GM06990 (cell line): ENCODE results near the gene CRYL1.

Experiments
- DNase-seq: peaks from one replicate; pipeline ENCODE4 v3.0.0-alpha.2; 2011; ENCODE audit not compliant: insufficient read length; ENCODE audit errors: extremely low read depth
- H3K27me3 ChIP-seq: replicated peaks from 2 replicates; pipeline ENCODE4 v1.6.0; 2011; ENCODE audit warnings: low read length; ENCODE audit not compliant: control insufficient read depth, insufficient read depth
- H3K36me3 ChIP-seq: 2 replicates; pipeline ENCODE4 v1.5.1; 2011; ENCODE audit warnings: low read length; ENCODE audit not compliant: control insufficient read depth, insufficient read depth
- H3K4me3 ChIP-seq: replicated peaks from 2 replicates; pipeline ENCODE4 v1.5.1; 2011; ENCODE audit warnings: low read depth, mild to moderate bottlenecking, control low read depth, low read length
- TF ChIP-seq, protein P1 (sequence below): IDR thresholded peaks from 2 replicates; pipeline ENCODE4 v1.5.1; 2011; ENCODE audit warnings: low read length, control low read depth, mild to moderate bottlenecking, inconsistent platforms; ENCODE audit not compliant: insufficient read depth, poor library complexity, severe bottlenecking

CRYL1 gene

DNA sequence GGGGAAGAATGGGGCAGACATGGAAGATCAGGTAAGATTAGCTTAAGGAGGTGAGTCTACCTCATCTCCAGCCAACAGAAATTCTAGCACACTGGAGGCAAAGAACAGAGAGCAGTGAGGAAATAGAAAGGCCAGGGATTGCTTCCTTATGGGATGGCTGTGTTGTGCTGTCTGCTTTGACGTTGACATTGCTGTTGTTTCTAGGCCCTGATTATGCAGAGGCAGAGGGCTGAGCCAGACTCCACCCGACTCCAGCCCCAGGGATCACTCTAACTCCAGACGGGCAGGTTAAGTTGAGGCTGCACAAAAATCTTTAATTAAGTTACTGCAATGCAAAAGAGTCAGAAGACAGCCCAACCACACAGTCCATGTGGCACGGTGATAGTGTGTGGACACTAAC lies 24.1 kb downstream of the CRYL1 start:
- Histone ChIP-seq H3K36me3 (no peaks in the 10 kb centered on the region), H3K27me3 (no peaks in the 10 kb centered on the region), H3K4me3 (no peak overlapping the region)
- TF ChIP-seq, protein P1, sequence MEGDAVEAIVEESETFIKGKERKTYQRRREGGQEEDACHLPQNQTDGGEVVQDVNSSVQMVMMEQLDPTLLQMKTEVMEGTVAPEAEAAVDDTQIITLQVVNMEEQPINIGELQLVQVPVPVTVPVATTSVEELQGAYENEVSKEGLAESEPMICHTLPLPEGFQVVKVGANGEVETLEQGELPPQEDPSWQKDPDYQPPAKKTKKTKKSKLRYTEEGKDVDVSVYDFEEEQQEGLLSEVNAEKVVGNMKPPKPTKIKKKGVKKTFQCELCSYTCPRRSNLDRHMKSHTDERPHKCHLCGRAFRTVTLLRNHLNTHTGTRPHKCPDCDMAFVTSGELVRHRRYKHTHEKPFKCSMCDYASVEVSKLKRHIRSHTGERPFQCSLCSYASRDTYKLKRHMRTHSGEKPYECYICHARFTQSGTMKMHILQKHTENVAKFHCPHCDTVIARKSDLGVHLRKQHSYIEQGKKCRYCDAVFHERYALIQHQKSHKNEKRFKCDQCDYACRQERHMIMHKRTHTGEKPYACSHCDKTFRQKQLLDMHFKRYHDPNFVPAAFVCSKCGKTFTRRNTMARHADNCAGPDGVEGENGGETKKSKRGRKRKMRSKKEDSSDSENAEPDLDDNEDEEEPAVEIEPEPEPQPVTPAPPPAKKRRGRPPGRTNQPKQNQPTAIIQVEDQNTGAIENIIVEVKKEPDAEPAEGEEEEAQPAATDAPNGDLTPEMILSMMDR = no peak
- no peak for DNase-seq

DNA sequence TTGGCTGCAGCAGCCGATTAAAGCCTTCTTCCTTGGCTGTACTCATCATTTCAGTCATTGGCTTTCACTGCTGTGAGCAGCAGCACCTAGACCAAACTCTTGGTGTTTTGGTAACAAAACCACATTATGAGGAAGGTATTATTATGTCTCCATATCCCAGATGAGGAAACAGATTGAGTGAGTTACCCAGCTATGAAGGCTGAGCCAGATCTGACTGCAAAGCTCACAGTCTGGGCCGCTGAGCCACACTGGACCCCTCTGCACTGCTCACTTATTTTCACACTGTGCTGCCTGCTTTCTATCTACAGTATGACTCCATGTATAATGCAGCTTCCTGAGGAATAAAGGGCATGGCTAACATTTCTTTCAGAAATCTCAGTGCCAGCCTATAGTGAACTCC lies 24.5 kb downstream of the CRYL1 start:
- TF ChIP-seq, protein P1 = no peak
- H3K36me3 ChIP-seq = no peaks in the 10 kb centered on the region
- H3K4me3 ChIP-seq = no peak overlapping the region
- DNase-seq = no peak
- H3K27me3 ChIP-seq = no peaks in the 10 kb centered on the region

DNA sequence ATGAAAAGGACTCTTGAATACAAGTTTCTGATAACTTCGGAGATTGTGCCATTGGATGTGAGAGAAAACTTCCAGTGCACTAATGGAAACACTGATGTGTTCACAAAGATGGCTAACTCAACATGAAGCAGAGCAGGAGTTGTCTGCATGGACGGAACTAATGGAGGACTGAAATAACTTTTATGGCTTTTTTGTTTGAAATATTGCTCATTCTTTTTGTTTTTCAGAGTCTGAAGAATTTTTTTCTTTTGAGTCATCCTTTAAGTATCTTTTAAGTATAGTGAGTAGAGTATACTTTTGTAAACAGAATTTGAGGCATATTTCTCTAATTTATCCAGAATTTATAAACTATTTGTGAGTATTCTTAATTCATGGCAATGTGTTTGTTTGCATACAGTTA lies 25.7 kb downstream of the CRYL1 start:
- Histone ChIP-seq H3K36me3 (no peaks in the 10 kb centered on the region), H3K4me3 (no peak overlapping the region), H3K27me3 (no peaks in the 10 kb centered on the region)
- no peak for DNase-seq
- TF ChIP-seq, protein P1 = no peak

DNA sequence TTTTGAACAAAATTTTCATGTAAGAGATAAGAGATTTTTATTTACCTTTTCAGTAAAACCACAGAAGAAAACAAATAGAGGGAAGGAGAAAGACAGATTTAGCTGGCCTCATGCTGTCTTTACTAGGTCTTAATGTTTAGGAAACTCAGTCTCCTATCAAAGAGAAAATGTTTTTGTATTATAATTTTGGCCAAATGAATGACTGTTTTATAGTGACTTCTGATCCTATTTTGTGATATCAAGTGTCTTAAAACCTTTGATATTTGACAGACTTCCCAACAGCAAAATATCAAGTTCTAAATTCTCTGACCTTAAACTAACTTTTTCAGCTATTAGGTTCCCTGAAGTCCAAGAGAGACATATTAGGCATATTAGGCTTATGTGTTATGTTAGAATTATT lies 27.0 kb downstream of the CRYL1 start:
- TF ChIP-seq, protein P1 = no peak
- Histone ChIP-seq H3K27me3 (no peaks in the 10 kb centered on the region), H3K4me3 (no peak overlapping the region), H3K36me3 (no peaks in the 10 kb centered on the region)
- no peak for DNase-seq

DNA sequence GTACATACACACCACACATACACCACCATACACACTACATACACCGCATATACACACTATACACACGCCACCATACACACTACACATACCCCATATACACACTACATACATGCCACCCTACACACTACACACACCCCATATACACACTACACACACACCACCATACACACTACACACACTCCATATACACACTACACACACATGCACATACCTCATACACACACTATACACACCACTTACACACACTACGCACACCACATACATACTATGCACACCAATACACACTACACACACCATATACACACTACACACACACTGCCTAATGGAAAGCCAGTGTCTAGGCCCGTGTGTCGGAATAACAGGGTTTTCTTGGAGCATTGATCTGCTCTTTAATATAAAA lies 27.5 kb downstream of the CRYL1 start:
- TF ChIP-seq, protein P1 = no peak

More for the DNA sequence above, 27.5 kb downstream of the CRYL1 start:
- DNase-seq = no peak
- Histone ChIP-seq H3K4me3 (no peak overlapping the region), H3K36me3 (no peaks in the 10 kb centered on the region), H3K27me3 (no peaks in the 10 kb centered on the region)
